ENCODE data around the gene F2RL2. TPM values are rescaled to one million over a fixed set of nuclear protein-coding genes. Genes with fewer than 3 reads are reported as not detected.

F2RL2 gene
- total RNA-seq, 1 donor from 2014 or later: not detected

DNA sequence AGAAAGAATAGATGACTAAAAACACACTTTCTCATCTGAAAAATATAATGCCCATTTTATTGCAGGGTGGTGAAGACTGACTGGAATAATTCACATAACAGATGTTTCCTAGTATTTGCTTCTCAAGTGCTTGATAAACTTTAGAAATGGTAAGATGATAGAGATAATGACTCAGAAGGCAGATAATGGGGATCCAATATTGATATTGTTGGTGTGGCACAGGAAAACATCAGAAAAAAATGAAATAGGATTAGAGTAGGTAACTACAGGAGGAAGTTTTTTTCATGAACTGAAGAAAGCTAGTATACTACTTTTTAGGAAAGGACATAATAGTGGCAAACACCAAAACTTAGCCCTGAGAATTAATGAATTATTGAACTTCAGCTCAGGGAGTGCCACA, 20.2 kb upstream of the F2RL2 start:
- peaks cover 48% of the 10 kb centered on the region for H3K36me3 Mint-ChIP-seq (ENCODE audit: low read depth)
- DNase-seq (ENCODE audit: low spot score): no peak
- no peaks in the 10 kb centered on the region for H3K27me3 Mint-ChIP-seq (ENCODE audit: insufficient read depth)
- H3K9me3 Mint-ChIP-seq: peaks cover 10% of the 10 kb centered on the region
- H3K27ac Mint-ChIP-seq: no peak overlapping the region
- no peak overlapping the region for H3K4me3 Mint-ChIP-seq
- H3K4me1 Mint-ChIP-seq (ENCODE audit: low read depth): peaks cover 11% of the 10 kb centered on the region
- intact Hi-C loops (cut with micrococcal nuclease): loop anchor here (5.0 kb wide), 2 partner anchors 306 to 386 kb away; no protein-coding TSS in a partner anchor

DNA sequence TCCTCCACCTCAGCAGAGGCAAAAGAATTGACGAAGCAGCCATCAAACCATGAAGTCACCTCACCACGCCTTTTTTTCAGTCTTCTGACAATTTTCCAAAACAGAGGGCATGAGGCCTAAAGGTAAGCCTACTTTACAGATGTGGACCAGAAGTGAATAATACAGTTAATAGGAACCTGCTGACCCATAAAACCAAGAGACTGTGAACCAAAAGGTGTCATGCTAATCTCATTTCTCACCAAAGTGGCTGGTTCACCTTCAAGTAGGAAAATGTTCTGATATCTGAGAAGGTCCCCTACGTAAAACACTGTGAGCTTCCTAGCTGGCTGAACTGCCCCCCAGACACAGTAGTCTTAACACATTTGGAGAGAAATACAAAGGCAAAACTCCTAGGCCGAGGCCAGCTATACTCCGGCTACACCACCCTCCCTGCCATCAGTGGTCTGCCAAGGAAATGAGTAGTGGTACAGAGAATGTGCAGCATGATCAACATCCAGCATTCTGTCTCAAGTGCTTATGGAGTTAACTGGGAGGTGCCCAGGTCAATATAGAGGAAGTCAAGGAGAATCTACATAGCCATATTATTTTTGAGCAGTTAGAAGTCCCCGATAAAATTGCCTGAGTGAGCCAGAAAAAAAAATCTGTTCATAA, 19.3 kb upstream of the F2RL2 start:
- peaks cover 20% of the 10 kb centered on the region for H3K4me1 Mint-ChIP-seq (ENCODE audit: low read depth)
- H3K9me3 Mint-ChIP-seq: peaks cover 1% of the 10 kb centered on the region
- no peaks in the 10 kb centered on the region for H3K27me3 Mint-ChIP-seq (ENCODE audit: insufficient read depth)
- intact Hi-C loops (cut with micrococcal nuclease): loop anchor here (5.0 kb wide), 2 partner anchors 305 to 385 kb away; no protein-coding TSS in a partner anchor
- H3K36me3 Mint-ChIP-seq (ENCODE audit: low read depth): peaks cover 41% of the 10 kb centered on the region
- DNase-seq (ENCODE audit: low spot score): no peak
- no peak overlapping the region for H3K27ac Mint-ChIP-seq
- no peak overlapping the region for H3K4me3 Mint-ChIP-seq

DNA sequence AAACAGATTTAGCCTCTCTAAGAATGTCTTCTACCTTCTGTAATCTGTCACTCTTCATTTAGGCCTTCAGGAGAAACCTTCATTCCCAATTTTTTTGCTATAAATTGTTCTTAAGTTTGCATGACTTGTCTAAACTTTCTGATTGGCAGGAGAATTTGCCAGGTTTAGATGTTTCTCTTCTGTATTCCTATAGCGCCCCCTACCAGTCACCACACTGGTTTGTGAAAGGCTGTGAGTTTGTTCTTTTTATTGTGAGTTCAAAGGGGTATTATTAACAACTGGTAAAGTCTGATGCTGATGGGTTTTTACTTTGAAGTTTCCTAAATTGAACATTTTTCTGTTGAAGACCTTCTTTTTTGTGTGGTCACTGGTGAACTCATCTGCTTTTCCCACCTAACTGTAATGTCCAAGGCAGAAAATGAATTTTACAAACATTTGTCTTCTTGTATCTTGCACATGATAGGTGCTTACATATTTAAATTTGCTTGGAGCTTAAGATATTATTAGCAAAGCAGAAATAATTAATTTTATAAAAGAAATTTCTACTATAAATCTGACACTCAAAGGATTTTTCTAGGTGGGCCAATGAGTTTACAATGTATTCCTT, 18.4 kb upstream of the F2RL2 start:
- Mint-ChIP-seq H3K27me3 (ENCODE audit: insufficient read depth) (no peaks in the 10 kb centered on the region), H3K4me3 (no peak overlapping the region), H3K4me1 (ENCODE audit: low read depth) (peaks cover 22% of the 10 kb centered on the region), H3K36me3 (ENCODE audit: low read depth) (peaks cover 44% of the 10 kb centered on the region), H3K9me3 (no peaks in the 10 kb centered on the region), H3K27ac (no peak overlapping the region)
- intact Hi-C loops (cut with micrococcal nuclease): loop anchor here (1.0 to 5.0 kb wide), 6 partner anchors 40 to 384 kb away; partner anchors contain the start of gene IQGAP2
- peak; percentile 41 for DNase-seq (ENCODE audit: low spot score)

DNA sequence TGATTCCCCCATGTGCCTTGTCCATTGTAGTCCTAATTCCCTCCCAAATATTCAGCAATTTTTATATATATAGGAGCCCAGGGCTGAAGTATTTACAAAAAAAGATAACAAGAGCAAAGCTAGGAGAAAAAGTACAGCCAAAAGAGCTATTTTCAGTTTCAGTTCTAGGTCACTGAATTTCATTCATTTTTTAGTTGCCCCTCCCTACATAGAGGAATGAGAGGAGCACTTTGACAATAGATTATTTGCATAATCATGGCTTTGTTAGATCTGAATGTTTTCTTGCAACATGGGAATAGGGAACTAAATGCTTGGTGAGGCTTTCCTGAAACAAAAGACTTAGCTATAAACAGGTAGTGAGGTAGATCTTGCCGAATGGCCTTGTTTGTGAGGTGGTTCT, 15.3 kb upstream of the F2RL2 start:
- H3K9me3 Mint-ChIP-seq: no peaks in the 10 kb centered on the region
- peaks cover 47% of the 10 kb centered on the region for H3K36me3 Mint-ChIP-seq (ENCODE audit: low read depth)
- H3K4me3 Mint-ChIP-seq: peak overlapping the region; percentile 10
- no peaks in the 10 kb centered on the region for H3K27me3 Mint-ChIP-seq (ENCODE audit: insufficient read depth)
- intact Hi-C loops (cut with micrococcal nuclease): no loop called here
- no peak for DNase-seq (ENCODE audit: low spot score)
- peak overlapping the region; percentile 12 for H3K27ac Mint-ChIP-seq
- peaks cover 22% of the 10 kb centered on the region for H3K4me1 Mint-ChIP-seq (ENCODE audit: low read depth)

DNA sequence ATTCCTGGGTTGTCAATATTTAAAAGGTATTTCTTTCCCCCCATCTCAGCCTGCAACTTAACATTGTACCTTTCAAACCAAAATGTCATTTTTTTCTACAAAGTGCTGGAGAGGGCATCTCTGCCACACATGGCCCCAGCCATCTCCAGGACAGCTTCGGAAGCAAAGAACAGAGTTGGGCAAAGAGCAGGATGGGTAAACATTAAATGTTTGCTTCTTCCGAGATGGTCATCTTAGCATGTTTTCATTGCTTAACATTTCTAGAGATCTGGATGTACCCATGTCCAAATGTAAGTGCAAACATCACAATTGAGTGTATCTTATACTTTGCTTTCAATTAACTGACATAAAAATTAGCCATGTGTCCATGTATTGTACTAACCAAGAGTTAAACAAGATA, 14.3 kb upstream of the F2RL2 start:
- no peaks in the 10 kb centered on the region for H3K9me3 Mint-ChIP-seq
- H3K36me3 Mint-ChIP-seq (ENCODE audit: low read depth): peaks cover 44% of the 10 kb centered on the region
- no peaks in the 10 kb centered on the region for H3K27me3 Mint-ChIP-seq (ENCODE audit: insufficient read depth)
- no peak for DNase-seq (ENCODE audit: low spot score)
- no peak overlapping the region for H3K4me3 Mint-ChIP-seq
- H3K27ac Mint-ChIP-seq: no peak overlapping the region
- intact Hi-C loops (cut with micrococcal nuclease): no loop called here
- peaks cover 22% of the 10 kb centered on the region for H3K4me1 Mint-ChIP-seq (ENCODE audit: low read depth)

DNA sequence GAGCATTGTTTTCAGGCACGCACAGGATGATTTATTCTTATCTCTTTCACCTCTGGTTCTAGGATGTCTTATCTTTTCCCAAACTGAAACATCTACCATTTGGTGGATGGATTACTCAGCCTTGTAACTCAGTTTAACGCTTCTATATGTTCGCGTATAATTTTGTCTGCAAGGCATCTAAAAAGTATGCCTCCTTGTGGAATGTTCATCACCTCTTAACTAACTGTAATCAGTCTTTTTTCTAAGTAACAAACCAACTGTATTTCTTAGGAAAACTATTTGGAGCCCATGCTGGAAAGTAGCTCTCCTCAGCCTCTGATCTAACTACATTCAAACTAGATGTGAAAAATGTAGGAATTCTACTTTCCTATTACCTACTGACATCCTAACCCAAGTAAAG, 11.5 kb upstream of the F2RL2 start:
- Mint-ChIP-seq H3K27ac (no peak overlapping the region), H3K36me3 (ENCODE audit: low read depth) (peaks cover 46% of the 10 kb centered on the region), H3K4me1 (ENCODE audit: low read depth) (peaks cover 17% of the 10 kb centered on the region), H3K4me3 (no peak overlapping the region), H3K9me3 (no peaks in the 10 kb centered on the region), H3K27me3 (ENCODE audit: insufficient read depth) (no peaks in the 10 kb centered on the region)
- DNase-seq (ENCODE audit: low spot score): no peak
- intact Hi-C loops (cut with micrococcal nuclease): no loop called here

DNA sequence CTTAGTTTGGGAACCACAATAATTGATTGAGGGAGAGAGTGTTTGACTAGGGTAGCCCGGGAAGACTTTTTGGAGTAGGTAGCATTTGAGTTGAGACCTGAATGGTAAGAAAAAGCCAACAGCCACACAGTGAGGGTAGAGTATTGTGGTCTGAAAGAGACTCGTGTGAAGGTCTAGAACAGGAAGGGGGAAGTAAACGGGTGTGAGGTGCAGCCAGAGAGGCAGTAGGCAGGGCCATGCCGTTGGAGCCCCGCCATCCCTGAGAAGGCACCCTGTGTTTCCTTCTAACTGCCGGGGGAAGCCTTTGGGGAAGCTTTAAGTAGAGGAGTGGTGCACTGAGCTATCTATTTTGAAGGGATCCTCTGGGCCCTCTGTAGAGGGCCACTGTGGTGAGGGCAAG, 3.5 kb upstream of the F2RL2 start:
- Mint-ChIP-seq H3K27me3 (ENCODE audit: insufficient read depth) (no peaks in the 10 kb centered on the region), H3K36me3 (ENCODE audit: low read depth) (peaks cover 29% of the 10 kb centered on the region), H3K4me1 (ENCODE audit: low read depth) (peaks cover 19% of the 10 kb centered on the region), H3K27ac (peak overlapping the region; percentile 1), H3K9me3 (peaks cover 4% of the 10 kb centered on the region), H3K4me3 (no peak overlapping the region)
- intact Hi-C loops (cut with micrococcal nuclease): no loop called here
- no peak for DNase-seq (ENCODE audit: low spot score)

DNA sequence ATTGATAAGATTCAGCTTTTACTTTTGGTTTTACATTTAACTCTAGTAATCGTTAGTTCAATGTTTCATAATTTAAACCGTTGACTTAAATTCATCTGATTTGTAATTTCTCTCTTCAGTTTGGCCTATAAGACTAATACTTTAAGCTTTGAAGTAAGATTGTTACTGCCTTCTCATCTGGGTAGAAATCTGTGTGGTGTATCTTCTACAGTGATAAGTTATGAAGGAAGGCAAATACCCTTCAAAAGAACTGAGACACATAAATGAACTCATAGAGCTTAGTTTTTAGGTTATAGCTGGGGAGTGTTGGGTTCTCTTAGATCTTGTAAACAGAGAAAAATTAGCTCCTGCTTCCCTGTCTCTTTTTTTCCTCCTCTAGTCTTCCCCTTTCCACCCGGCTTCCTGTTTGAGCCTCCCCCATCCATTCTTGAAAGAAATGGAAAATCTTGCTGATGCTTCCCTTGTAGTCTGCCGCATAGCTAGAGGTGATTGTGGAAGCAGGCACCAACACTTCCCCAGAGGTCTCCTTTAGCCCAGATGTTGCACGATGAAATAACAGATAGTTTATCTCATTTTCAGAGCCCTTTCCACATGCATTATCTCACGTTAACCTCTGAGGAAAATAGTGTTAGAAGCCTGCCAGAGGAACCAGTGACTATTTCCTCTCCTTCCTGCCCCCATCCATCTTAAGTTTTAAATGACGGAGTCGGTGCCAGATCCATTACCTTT, 2.0 kb upstream of the F2RL2 start:
- Mint-ChIP-seq H3K9me3 (peaks cover 4% of the 10 kb centered on the region), H3K4me1 (ENCODE audit: low read depth) (peaks cover 19% of the 10 kb centered on the region), H3K27ac (no peak overlapping the region), H3K4me3 (no peak overlapping the region), H3K27me3 (ENCODE audit: insufficient read depth) (no peaks in the 10 kb centered on the region), H3K36me3 (ENCODE audit: low read depth) (peaks cover 25% of the 10 kb centered on the region)
- DNase-seq (ENCODE audit: low spot score): no peak
- intact Hi-C loops (cut with micrococcal nuclease): no loop called here

DNA sequence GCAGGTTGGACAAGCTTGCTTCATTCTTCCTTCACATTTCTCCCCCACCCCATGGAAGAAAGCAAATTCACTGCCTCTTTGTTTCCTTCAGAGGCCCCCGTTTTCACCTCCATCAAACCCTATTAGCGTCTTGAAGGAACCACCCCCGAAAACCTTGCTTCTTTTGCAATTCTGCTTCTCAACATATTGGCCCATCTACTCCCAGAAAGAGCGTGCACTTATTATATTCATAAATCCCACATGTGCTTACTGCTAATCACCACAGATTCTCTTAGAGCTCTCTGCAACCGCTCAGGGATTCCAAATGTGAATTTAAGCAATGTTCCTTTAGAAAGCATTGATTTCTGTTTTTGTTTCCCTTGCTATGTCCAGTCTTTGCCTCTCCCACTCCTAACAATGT, 1.1 kb downstream of the F2RL2 start:
- peaks cover 17% of the 10 kb centered on the region for H3K4me1 Mint-ChIP-seq (ENCODE audit: low read depth)
- H3K27me3 Mint-ChIP-seq (ENCODE audit: insufficient read depth): no peaks in the 10 kb centered on the region
- no peak overlapping the region for H3K4me3 Mint-ChIP-seq
- intact Hi-C loops (cut with micrococcal nuclease): no loop called here
- H3K36me3 Mint-ChIP-seq (ENCODE audit: low read depth): peaks cover 19% of the 10 kb centered on the region
- no peak overlapping the region for H3K27ac Mint-ChIP-seq
- H3K9me3 Mint-ChIP-seq: peaks cover 4% of the 10 kb centered on the region
- no peak for DNase-seq (ENCODE audit: low spot score)

DNA sequence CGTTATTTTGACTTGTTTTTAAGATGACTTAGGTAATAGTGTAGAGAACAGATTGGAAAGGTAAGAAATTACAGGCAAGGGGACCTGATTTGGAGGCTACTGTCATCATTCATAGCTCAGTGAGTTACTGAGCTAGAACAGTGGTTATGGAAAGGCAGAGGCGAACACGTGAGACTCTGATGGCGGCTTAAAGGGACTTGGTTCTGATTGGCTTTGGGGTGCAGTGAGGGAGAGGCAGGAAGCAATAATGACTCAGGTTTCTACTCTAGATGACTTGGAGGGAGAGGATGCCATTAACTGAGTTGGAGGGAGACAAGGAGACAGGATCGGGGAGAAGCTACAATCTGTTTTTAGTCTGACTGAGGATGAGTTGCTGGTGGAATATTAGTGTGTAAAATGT, 3.0 kb downstream of the F2RL2 start:
- DNase-seq (ENCODE audit: low spot score): no peak
- Mint-ChIP-seq H3K4me1 (ENCODE audit: low read depth) (peaks cover 2% of the 10 kb centered on the region), H3K27me3 (ENCODE audit: insufficient read depth) (no peaks in the 10 kb centered on the region), H3K4me3 (no peak overlapping the region), H3K9me3 (no peaks in the 10 kb centered on the region), H3K27ac (no peak overlapping the region), H3K36me3 (ENCODE audit: low read depth) (peaks cover 18% of the 10 kb centered on the region)
- intact Hi-C loops (cut with micrococcal nuclease): no loop called here

DNA sequence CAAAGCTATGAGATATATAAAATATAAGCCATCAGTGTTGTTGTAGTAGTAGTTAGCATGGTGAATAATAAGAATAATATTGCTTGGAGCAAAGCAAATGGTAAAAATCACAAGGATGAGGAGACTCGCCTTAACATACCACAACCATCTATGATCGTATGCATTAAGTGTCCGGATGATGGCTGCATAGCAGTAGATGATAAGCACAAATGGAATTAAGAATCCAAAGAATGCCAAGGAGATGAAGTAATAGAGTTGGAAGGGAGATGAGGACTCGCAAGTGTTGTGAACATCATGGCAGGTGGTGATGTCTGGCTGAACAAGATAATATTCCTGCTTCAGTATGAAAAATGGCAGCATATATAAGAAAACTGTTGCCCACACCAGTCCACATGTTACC, 5.5 kb downstream of the F2RL2 start:
- H3K4me1 Mint-ChIP-seq (ENCODE audit: low read depth): no peaks in the 10 kb centered on the region
- intact Hi-C loops (cut with micrococcal nuclease): no loop called here
- H3K27me3 Mint-ChIP-seq (ENCODE audit: insufficient read depth): no peaks in the 10 kb centered on the region
- no peak for DNase-seq (ENCODE audit: low spot score)
- peaks cover 16% of the 10 kb centered on the region for H3K36me3 Mint-ChIP-seq (ENCODE audit: low read depth)
- no peak overlapping the region for H3K4me3 Mint-ChIP-seq
- H3K9me3 Mint-ChIP-seq: no peaks in the 10 kb centered on the region
- no peak overlapping the region for H3K27ac Mint-ChIP-seq

DNA sequence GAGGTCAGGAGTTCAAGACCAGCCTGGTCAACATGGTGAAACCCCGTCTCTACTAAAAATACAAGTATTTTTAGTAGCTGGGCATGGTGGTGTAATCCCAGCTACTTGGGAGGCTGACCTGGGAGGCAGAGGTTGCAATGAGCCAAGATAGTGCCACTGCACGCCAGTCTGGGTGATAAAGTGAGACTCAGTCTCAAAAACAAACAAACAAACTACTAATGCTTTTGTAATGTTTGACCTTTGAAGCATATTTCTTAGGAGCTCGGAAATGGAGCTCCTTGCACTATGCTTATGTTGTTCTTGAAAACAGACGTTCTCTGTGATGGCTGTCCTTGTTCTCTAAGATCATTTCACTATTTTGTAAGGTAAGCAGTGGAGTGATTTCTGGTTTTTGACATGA, 6.0 kb downstream of the F2RL2 start:
- no peak for DNase-seq (ENCODE audit: low spot score)
- H3K27me3 Mint-ChIP-seq (ENCODE audit: insufficient read depth): no peaks in the 10 kb centered on the region
- no peaks in the 10 kb centered on the region for H3K9me3 Mint-ChIP-seq
- H3K36me3 Mint-ChIP-seq (ENCODE audit: low read depth): peaks cover 16% of the 10 kb centered on the region
- intact Hi-C loops (cut with micrococcal nuclease): no loop called here
- no peak overlapping the region for H3K27ac Mint-ChIP-seq
- no peaks in the 10 kb centered on the region for H3K4me1 Mint-ChIP-seq (ENCODE audit: low read depth)
- H3K4me3 Mint-ChIP-seq: no peak overlapping the region

DNA sequence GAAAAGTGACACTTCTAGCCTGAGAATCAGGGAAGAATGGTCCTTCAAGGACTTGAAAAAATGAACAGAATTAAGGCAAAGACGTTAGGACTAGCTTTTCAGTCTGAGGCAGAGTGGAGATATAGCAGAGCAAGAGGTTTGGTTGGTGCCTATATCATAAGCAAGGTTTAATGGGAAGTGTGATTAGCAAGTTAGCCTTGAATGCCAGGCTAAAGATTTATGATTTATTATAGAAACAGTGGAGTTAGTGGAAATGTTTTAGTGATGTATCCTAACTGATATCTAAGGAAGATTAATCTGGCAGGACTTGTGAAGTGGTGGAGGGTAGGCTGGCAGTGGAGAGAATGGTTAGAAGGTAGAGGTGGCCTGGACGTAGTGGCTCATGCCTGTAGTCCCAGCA, 7.0 kb downstream of the F2RL2 start:
- H3K9me3 Mint-ChIP-seq: no peaks in the 10 kb centered on the region
- H3K27me3 Mint-ChIP-seq (ENCODE audit: insufficient read depth): no peaks in the 10 kb centered on the region
- H3K4me1 Mint-ChIP-seq (ENCODE audit: low read depth): no peaks in the 10 kb centered on the region
- no peak overlapping the region for H3K27ac Mint-ChIP-seq
- DNase-seq (ENCODE audit: low spot score): no peak
- peaks cover 23% of the 10 kb centered on the region for H3K36me3 Mint-ChIP-seq (ENCODE audit: low read depth)
- intact Hi-C loops (cut with micrococcal nuclease): no loop called here
- H3K4me3 Mint-ChIP-seq: no peak overlapping the region

Data from activated T-helper 1 cell treated with anti-CD3 and anti-CD28 coated beads, Interleukin-12 subunit alpha, Interleukin-12 subunit beta, Interleukin-2, Interleukin-4 antibody, amounts not matched to agents 30 ng/mL and 10 ng/mL and 1 ng/mL, durations not matched to agents 14 hours and 24 hours and 36 hours (primary cell).